Panc1 (cell line): Measurements from ENCODE around the gene LRRC4B. TPM values are rescaled to one million over a fixed set of nuclear protein-coding genes. Genes with fewer than 3 reads are reported as not detected.
A peak's percentile ranks its signal among the peaks of the same experiment; 100 is the strongest.

Experiments used
- ATAC-seq: fragments of 200-7000 bp; cut with Tn5 transposase; 2 replicates; pipeline ENCODE4 v1.9.1; 2020; ENCODE audit warnings: mild to moderate bottlenecking, moderate library complexity
- BruUV-seq: library from RNA; stranded (reverse); fragments of 400-500 nt; replicated peaks from 2 replicates; lab custom pipeline; 2021; lab: Mats Ljungman, UMichigan
- CTCF ChIA-PET: fragments of 300-600 bp; sonication (Branson Sonifier 250); formaldehyde crosslinking; loops from one replicate; lab custom pipeline; 2022; ENCODE audit warnings: antibody characterized with exemption; lab: Charles Lee
- POLR2A ChIA-PET: fragments of 300-600 bp; sonication (Branson Sonifier 250); formaldehyde crosslinking; loops from one replicate; lab custom pipeline; 2022; ENCODE audit warnings: antibody characterized with exemption; lab: Charles Lee
- DNase-seq: peaks from one replicate; pipeline ENCODE4 v3.0.0-alpha.2; 2010; ENCODE audit warnings: low read depth, low spot score
- H3K27ac ChIP-seq: 2 replicates; pipeline ENCODE4 v1.5.1; 2011; ENCODE audit warnings: mild to moderate bottlenecking, low read length, inconsistent platforms
- H3K27me3 ChIP-seq: fragments of 200-500 bp; sonication (Bioruptor generic); 2 replicates; pipeline ENCODE4 v1.6.0; 2014; ENCODE audit warnings: low read length, inconsistent platforms; ENCODE audit not compliant: control insufficient read depth, insufficient read depth
- H3K36me3 ChIP-seq: fragments of 200-500 bp; sonication (Bioruptor generic); 2 replicates; pipeline ENCODE4 v1.5.1; 2014; ENCODE audit warnings: inconsistent platforms, mild to moderate bottlenecking, low read length, moderate library complexity; ENCODE audit not compliant: control insufficient read depth, insufficient read depth
- H3K4me1 ChIP-seq: 2 replicates; pipeline ENCODE4 v1.5.1; 2011; ENCODE audit warnings: inconsistent platforms, mild to moderate bottlenecking, low read length, moderate library complexity; ENCODE audit not compliant: control insufficient read depth, insufficient read depth
- H3K4me3 ChIP-seq, 2 experiments: 2 replicates each; pipeline ENCODE4 v1.5.1; 2011 to 2012; ENCODE audit warnings: low read depth in 2 of 2, low read length in 2 of 2, mild to moderate bottlenecking in 2 of 2, inconsistent platforms in 1 of 2, moderate library complexity in 1 of 2
- H3K9me3 ChIP-seq: fragments of 200-500 bp; sonication (Bioruptor generic); 2 replicates; pipeline ENCODE4 v1.5.1; 2014; ENCODE audit warnings: low read depth, mild to moderate bottlenecking, inconsistent platforms, low read length, moderate library complexity; ENCODE audit not compliant: control insufficient read depth, insufficient read depth
- POLR2AphosphoS5 ChIP-seq: IDR thresholded peaks from 2 replicates; pipeline ENCODE4 v1.6.1; 2012; ENCODE audit warnings: mild to moderate bottlenecking, low read depth, low read length, moderate library complexity
- REST ChIP-seq, 2 experiments: IDR thresholded peaks; 2 replicates each; pipeline ENCODE4 v1.6.1; 2011 to 2012; ENCODE audit warnings: low read depth in 2 of 2, control low read depth in 1 of 2, low read length in 1 of 2, mild to moderate bottlenecking in 1 of 2, moderate library complexity in 1 of 2; ENCODE audit not compliant: insufficient read depth in 1 of 2
- SIN3A ChIP-seq: IDR thresholded peaks from 2 replicates; pipeline ENCODE4 v1.6.1; 2012; ENCODE audit warnings: low read depth, mild to moderate bottlenecking, low read length, moderate library complexity, borderline replicate concordance; ENCODE audit not compliant: insufficient read depth
- TCF7L2 ChIP-seq: IDR thresholded peaks from 2 replicates; pipeline ENCODE4 v1.6.1; 2011; ENCODE audit warnings: mild to moderate bottlenecking, low read depth, low read length, inconsistent platforms
- in situ Hi-C: cut with HindIII; loops from 2 replicates; pipeline ENCODE4 v1.10.0; 2016; ENCODE audit warnings: low sequenced_read_pairs, low pct_unique_long_range_greater_than_20kb
- intact Hi-C: fragments of 100-400 bp; cut with micrococcal nuclease; formaldehyde crosslinking; loops from one replicate; pipeline ENCODE4 v1.10.0; 2022; ENCODE audit not compliant: unreplicated experiment
- total RNA-seq: library from RNA; stranded (reverse); gene quantifications from one replicate; pipeline ENCODE4 v1.2.1, GENCODE V29; 2021; ENCODE audit not compliant: unreplicated experiment
- TF ChIP-seq, protein P1 (sequence below): fragments of 450-650 bp; IDR thresholded peaks from 2 replicates; pipeline ENCODE4 v1.5.1; 2017; ENCODE audit warnings: mild to moderate bottlenecking

The LRRC4B gene
- total RNA-seq, 1 experiment from 2014 or later, result 0.57 TPM

DNA sequence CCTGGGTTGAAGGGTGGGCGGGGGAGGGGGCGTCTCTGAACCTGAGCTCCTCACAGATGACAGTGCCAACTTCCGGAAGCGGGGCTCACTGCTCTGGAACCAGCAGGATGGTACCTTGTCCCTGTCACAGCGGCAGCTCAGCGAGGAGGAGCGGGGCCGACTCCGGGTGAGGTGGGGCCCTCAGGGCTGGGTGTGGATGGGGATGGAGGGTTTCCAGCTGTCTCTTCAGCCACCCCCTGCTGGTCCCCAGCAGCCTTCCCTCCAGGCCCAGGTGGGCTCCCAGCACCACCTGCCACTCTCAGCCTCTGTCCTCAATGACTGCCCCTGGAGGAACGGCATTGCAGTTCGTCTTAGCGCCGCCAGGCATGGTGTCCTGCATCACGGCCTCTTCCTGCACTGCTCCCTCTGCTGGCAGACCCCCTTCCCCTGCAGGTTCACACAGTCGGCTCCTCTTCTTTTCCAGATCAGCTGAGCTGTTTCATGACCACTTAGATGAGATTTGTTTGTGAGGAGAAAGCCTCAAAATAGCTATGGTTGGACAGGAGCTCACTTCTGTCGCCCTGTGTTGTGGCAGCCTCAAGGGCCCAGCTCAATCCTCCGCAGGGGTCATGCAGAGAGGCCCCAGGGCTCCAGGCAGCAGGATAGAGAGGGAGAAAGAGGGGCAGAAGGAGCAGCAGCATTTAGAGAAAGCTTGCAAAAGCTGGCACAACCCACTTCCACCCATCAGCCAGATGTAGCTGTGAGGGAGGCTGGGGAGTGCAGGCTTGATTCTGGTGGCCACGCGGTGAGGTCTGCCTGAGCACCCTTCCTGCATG, 89.1 kb downstream of the LRRC4B start:
- no peak for DNase-seq
- CTCF ChIA-PET, result interaction anchor here (0.5 to 1.0 kb wide), 2 partner anchors 72 to 110 kb away, joined by 4 to 10 read pairs; no protein-coding TSS in a partner anchor
- Histone ChIP-seq H3K27me3 (no peaks in the 10 kb centered on the region), H3K27ac (no peak overlapping the region), H3K4me1 (no peaks in the 10 kb centered on the region), H3K9me3 (no peaks in the 10 kb centered on the region), H3K36me3 (no peaks in the 10 kb centered on the region), H3K4me3 (no peak overlapping the region)
- ATAC-seq, result peak; percentile 79
- in situ Hi-C loops, result no loop called here
- intact Hi-C loops, result no loop called here
- TF ChIP-seq, protein P1, sequence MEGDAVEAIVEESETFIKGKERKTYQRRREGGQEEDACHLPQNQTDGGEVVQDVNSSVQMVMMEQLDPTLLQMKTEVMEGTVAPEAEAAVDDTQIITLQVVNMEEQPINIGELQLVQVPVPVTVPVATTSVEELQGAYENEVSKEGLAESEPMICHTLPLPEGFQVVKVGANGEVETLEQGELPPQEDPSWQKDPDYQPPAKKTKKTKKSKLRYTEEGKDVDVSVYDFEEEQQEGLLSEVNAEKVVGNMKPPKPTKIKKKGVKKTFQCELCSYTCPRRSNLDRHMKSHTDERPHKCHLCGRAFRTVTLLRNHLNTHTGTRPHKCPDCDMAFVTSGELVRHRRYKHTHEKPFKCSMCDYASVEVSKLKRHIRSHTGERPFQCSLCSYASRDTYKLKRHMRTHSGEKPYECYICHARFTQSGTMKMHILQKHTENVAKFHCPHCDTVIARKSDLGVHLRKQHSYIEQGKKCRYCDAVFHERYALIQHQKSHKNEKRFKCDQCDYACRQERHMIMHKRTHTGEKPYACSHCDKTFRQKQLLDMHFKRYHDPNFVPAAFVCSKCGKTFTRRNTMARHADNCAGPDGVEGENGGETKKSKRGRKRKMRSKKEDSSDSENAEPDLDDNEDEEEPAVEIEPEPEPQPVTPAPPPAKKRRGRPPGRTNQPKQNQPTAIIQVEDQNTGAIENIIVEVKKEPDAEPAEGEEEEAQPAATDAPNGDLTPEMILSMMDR, result peak; percentile 89
- TF ChIP-seq REST (IDR thresholded peaks at IDR 0.05; ENCODE audit: insufficient read depth in 1 of 2, low read depth in 2 of 2, low read length in 1 of 2), result no peak
- POLR2A ChIA-PET, result no interaction called here
- no TSS peak for BruUV-seq

DNA sequence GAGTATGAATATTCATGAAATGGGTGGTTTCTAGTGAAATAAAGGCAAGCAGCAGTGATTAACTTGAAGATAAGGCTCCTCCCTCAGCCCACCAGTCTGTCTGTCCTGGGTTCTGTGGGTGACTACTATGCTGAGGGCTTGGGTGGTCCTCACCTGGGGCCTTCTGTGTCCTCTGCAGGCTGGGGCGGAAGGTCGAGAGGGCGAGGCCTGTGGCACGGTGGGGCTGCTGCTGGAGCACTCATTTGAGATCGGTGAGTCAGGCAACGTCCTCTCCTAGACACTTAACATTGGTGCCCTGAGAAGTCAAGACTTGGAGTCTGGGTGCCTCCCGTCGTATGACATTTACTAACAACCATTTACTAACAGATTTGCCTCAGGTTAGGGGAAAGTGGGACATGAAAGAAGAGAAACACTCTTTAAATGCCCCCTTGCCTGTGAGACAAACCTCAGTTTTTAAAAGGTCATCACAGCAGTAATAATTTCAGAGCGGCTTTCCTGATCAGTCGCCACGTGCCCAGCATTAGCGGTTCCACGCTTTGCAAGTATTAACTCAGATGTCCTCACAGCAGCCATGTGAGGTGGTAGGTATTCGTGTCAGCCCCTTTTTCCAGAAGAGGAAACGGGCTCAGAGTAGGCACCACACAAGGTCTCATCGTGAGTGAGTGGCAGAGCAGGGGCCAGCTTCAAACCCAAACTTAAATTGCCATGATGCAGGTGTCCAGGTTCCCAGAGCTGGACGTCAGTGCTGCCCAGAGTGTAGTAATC, 90.3 kb downstream of the LRRC4B start:
- Histone ChIP-seq H3K4me1 (no peaks in the 10 kb centered on the region), H3K27ac (no peak overlapping the region), H3K9me3 (no peaks in the 10 kb centered on the region), H3K36me3 (no peaks in the 10 kb centered on the region), H3K4me3 (peak overlapping the region in 1 of 2 experiments; percentile 81; a peak in 1 of 4 replicates), H3K27me3 (no peaks in the 10 kb centered on the region)
- no TSS peak for BruUV-seq
- POLR2A ChIA-PET, result no interaction called here
- ATAC-seq (no peak), DNase-seq (no peak)
- CTCF ChIA-PET, result no interaction called here
- TF ChIP-seq POLR2AphosphoS5 (no peak), TCF7L2 (no peak), REST (IDR thresholded peaks at IDR 0.05; ENCODE audit: insufficient read depth in 1 of 2, low read depth in 2 of 2, low read length in 1 of 2) (no peak), SIN3A (no peak)
- TF ChIP-seq, protein P1, result no peak
- in situ Hi-C loops, result no loop called here
- intact Hi-C loops, result no loop called here
